NCI-H2196 treated with DMSO at 0.1 percent for 48 hours (cell line): ENCODE measurements around the gene SLC12A9.
A peak's percentile ranks its signal among the peaks of the same experiment; 100 is the strongest.

Source experiments
- DNase-seq: peaks from one replicate; lab custom pipeline; 2025; ENCODE audit not compliant: unreplicated experiment; lab: John Stamatoyannopoulos, UW

Gene SLC12A9

GRCh38 chr7:100860702-100861615 lies 8.4 kb downstream of the SLC12A9 start:
- no peak for DNase-seq

- no peak for DNase-seq
Measured at GRCh38 chr7:100861616-100861985, 9.1 kb downstream of the SLC12A9 start.

GRCh38 chr7:100863406-100863950 lies 11.0 kb downstream of the SLC12A9 start:
- peak; percentile 12 for DNase-seq

GRCh38 chr7:100864263-100864845 lies 11.8 kb downstream of the SLC12A9 start:
- DNase-seq: no peak

- DNase-seq: peak; percentile 12
Measured at GRCh38 chr7:100865372-100865911, 12.9 kb downstream of the SLC12A9 start.

- peak; percentile 45 for DNase-seq
Measured at GRCh38 chr7:100865938-100866728, 13.6 kb downstream of the SLC12A9 start.

- no peak for DNase-seq
Measured at GRCh38 chr7:100866729-100867039, 14.2 kb downstream of the SLC12A9 start.

- DNase-seq: no peak
Measured at GRCh38 chr7:100867040-100867775, 14.7 kb downstream of the SLC12A9 start, which contains the start of gene TRIP6. TRIP6 (plus strand) TSS chr7:100867387; CDS start chr7:100867498, 111 bp downstream.

GRCh38 chr7:100867776-100868485 lies 15.4 kb downstream of the SLC12A9 start:
- DNase-seq: no peak

- DNase-seq: no peak
Measured at GRCh38 chr7:100873599-100874299, 21.2 kb downstream of the SLC12A9 start.

- no peak for DNase-seq
Measured at GRCh38 chr7:100874300-100874576, 21.7 kb downstream of the SLC12A9 start.

GRCh38 chr7:100874577-100875355 lies 22.3 kb downstream of the SLC12A9 start, which contains the start of gene SRRT:
SRRT (plus strand) TSS chr7:100875103; CDS start chr7:100875591, 488 bp downstream.
- DNase-seq: peak; percentile 94

GRCh38 chr7:100875356-100875751 lies 22.8 kb downstream of the SLC12A9 start:
- no peak for DNase-seq

- no peak for DNase-seq
Measured at GRCh38 chr7:100878013-100878412, 25.5 kb downstream of the SLC12A9 start.

- DNase-seq: no peak
Measured at GRCh38 chr7:100878685-100879084, 26.2 kb downstream of the SLC12A9 start.

GRCh38 chr7:100879685-100880261 lies 27.3 kb downstream of the SLC12A9 start:
- DNase-seq: no peak

- DNase-seq: no peak
Measured at GRCh38 chr7:100880645-100881044, 28.1 kb downstream of the SLC12A9 start.

- no peak for DNase-seq
Measured at GRCh38 chr7:100881136-100881535, 28.6 kb downstream of the SLC12A9 start.
